ENCODE measurements around the gene CIB2.
A peak's percentile ranks its signal among the peaks of the same experiment; 100 is the strongest.

Gene CIB2

GRCh38 chr15:78149068-78149804, 18.0 kb upstream of the CIB2 start, which contains the start of gene IDH3A:
Gene IDH3A (plus strand): TSS chr15:78149362. CDS start chr15:78149404, 42 bp downstream.
- DNase-seq, result peak; percentile 87 to 93

GRCh38 chr15:78148392-78149067, 17.3 kb upstream of the CIB2 start:
- DNase-seq, result no peak

- DNase-seq, result no peak
Measured at GRCh38 chr15:78147566-78147965, 16.3 kb upstream of the CIB2 start.

- no peak for DNase-seq
Measured at GRCh38 chr15:78146425-78147154, 15.3 kb upstream of the CIB2 start.

GRCh38 chr15:78142332-78142731, 11.1 kb upstream of the CIB2 start:
- no peak for DNase-seq

GRCh38 chr15:78140292-78140691, 9.0 kb upstream of the CIB2 start:
- DNase-seq, result no peak

GRCh38 chr15:78139578-78139977, 8.3 kb upstream of the CIB2 start:
- no peak for DNase-seq

GRCh38 chr15:78133801-78134200, 2.6 kb upstream of the CIB2 start:
- DNase-seq, result no peak

GRCh38 chr15:78130466-78131294, 565 bp downstream of the CIB2 start:
- DNase-seq, result no peak

- DNase-seq, result no peak
Measured at GRCh38 chr15:78129751-78130287, 1.4 kb downstream of the CIB2 start.

- no peak for DNase-seq
Measured at GRCh38 chr15:78129077-78129750, 2.0 kb downstream of the CIB2 start.

- no peak for DNase-seq
Measured at GRCh38 chr15:78127882-78128281, 3.4 kb downstream of the CIB2 start.

- DNase-seq, result no peak
Measured at GRCh38 chr15:78125267-78125666, 6.0 kb downstream of the CIB2 start.

GRCh38 chr15:78120523-78120922, 10.7 kb downstream of the CIB2 start:
- DNase-seq, result no peak

- no peak for DNase-seq
Measured at GRCh38 chr15:78112551-78112950, 18.7 kb downstream of the CIB2 start.

GRCh38 chr15:78111788-78112187, 19.5 kb downstream of the CIB2 start:
- no peak for DNase-seq

- no peak for DNase-seq
Measured at GRCh38 chr15:78110916-78111475, 20.2 kb downstream of the CIB2 start.

- DNase-seq, result no peak
Measured at GRCh38 chr15:78110096-78110495, 21.1 kb downstream of the CIB2 start.

- no peak for DNase-seq
Measured at GRCh38 chr15:78109156-78109555, 22.1 kb downstream of the CIB2 start.

- peak; percentile 69 to 81 for DNase-seq
Measured at GRCh38 chr15:78108300-78109084, 22.8 kb downstream of the CIB2 start.

- DNase-seq, result no peak
Measured at GRCh38 chr15:78107471-78107870, 23.8 kb downstream of the CIB2 start.
